Neural cell (in vitro differentiated cells): ENCODE data around the gene IPO11. TPM values are rescaled to one million over a fixed set of nuclear protein-coding genes. Genes with fewer than 3 reads are reported as not detected.

Source experiments
- H2AFZ ChIP-seq: fragments of 200-600, 300-800 bp; sonication (generic), shearing (Covaris generic); 2 replicates; pipeline ENCODE4 v1.6.0; 2014; ENCODE audit warnings: low read depth, mild to moderate bottlenecking, antibody characterized with exemption, low read length, moderate library complexity
- H3F3A ChIP-seq: fragments of 200-600 bp; shearing (Covaris generic); 2 replicates; pipeline ENCODE4 v1.6.1; 2016; ENCODE audit warnings: mild to moderate bottlenecking, moderate library complexity, mixed read lengths, antibody characterized with exemption, low read length; ENCODE audit not compliant: insufficient read depth, poor library complexity, severe bottlenecking
- H3K27ac ChIP-seq: fragments of 200-600, 300-800 bp; sonication (generic), shearing (Covaris generic); 2 replicates; pipeline ENCODE4 v1.5.1; 2014; ENCODE audit warnings: mild to moderate bottlenecking, low read length, moderate library complexity
- H3K27me3 ChIP-seq: fragments of 300-800, 200-600 bp; sonication (generic), shearing (Covaris generic); 2 replicates; pipeline ENCODE4 v1.6.0; 2014; ENCODE audit warnings: mild to moderate bottlenecking, low read depth, low read length, moderate library complexity; ENCODE audit not compliant: insufficient read depth
- H3K36me3 ChIP-seq: fragments of 300-800, 200-600 bp; sonication (generic), shearing (Covaris generic); 2 replicates; pipeline ENCODE4 v1.5.1; 2014; ENCODE audit warnings: mild to moderate bottlenecking, antibody characterized with exemption, low read length, moderate library complexity; ENCODE audit not compliant: insufficient read depth
- H3K4me2 ChIP-seq: fragments of 300-800, 200-600 bp; sonication (generic), shearing (Covaris generic); 2 replicates; pipeline ENCODE4 v1.6.0; 2014; ENCODE audit warnings: mild to moderate bottlenecking, low read length
- H3K4me3 ChIP-seq: fragments of 300-800, 200-600 bp; sonication (generic), shearing (Covaris generic); 2 replicates; pipeline ENCODE4 v1.5.1; 2014; ENCODE audit warnings: mild to moderate bottlenecking, low read length, moderate library complexity
- H3K79me2 ChIP-seq: fragments of 200-600 bp; shearing (Covaris generic); replicated peaks from 2 replicates; pipeline ENCODE4 v1.6.0; 2014; ENCODE audit warnings: mild to moderate bottlenecking, low read length, moderate library complexity; ENCODE audit not compliant: insufficient read depth
- H3K9ac ChIP-seq: fragments of 300-800, 200-600 bp; sonication (generic), shearing (Covaris generic); 2 replicates; pipeline ENCODE4 v1.6.1; 2016; ENCODE audit warnings: mild to moderate bottlenecking, low read length, mixed read lengths
- H3K9me2 ChIP-seq: fragments of 200-600 bp; shearing (Covaris generic); 2 replicates; pipeline ENCODE4 v1.6.1; 2016; ENCODE audit warnings: mild to moderate bottlenecking, low read length, mixed read lengths; ENCODE audit not compliant: insufficient read depth
- H3K9me3 ChIP-seq: fragments of 200-600, 300-800 bp; sonication (generic), shearing (Covaris generic); 2 replicates; pipeline ENCODE4 v1.6.1; 2016; ENCODE audit warnings: mild to moderate bottlenecking, mixed run types, low read length, moderate library complexity, mixed read lengths
- H4K20me1 ChIP-seq: fragments of 200-600 bp; shearing (Covaris generic); 2 replicates; pipeline ENCODE4 v1.6.1; 2016; ENCODE audit warnings: mild to moderate bottlenecking, mixed run types; ENCODE audit not compliant: insufficient read depth
- EP300 ChIP-seq: fragments of 450-650 bp; conservative IDR thresholded peaks from 2 replicates; pipeline ENCODE4 v1.6.1; 2014; ENCODE audit warnings: antibody characterized with exemption, mild to moderate bottlenecking, moderate library complexity; ENCODE audit not compliant: poor library complexity, severe bottlenecking
- EZH2 ChIP-seq: fragments of 200-600, 300-800 bp; shearing (Covaris generic), sonication (generic); IDR thresholded peaks from 2 replicates; pipeline ENCODE4 v1.6.1; 2014; ENCODE audit warnings: antibody characterized with exemption, low read length, borderline replicate concordance, mild to moderate bottlenecking; ENCODE audit not compliant: insufficient read depth, poor library complexity, severe bottlenecking
- MXI1 ChIP-seq: fragments of 450-650 bp; conservative IDR thresholded peaks from 2 replicates; pipeline ENCODE4 v1.6.1; 2014; ENCODE audit warnings: antibody characterized with exemption, mild to moderate bottlenecking; ENCODE audit not compliant: poor library complexity, severe bottlenecking
- POLR2AphosphoS5 ChIP-seq: IDR thresholded peaks from 2 replicates; pipeline ENCODE4 v1.6.1; 2012
- RAD21 ChIP-seq: fragments of 450-650 bp; conservative IDR thresholded peaks from 2 replicates; pipeline ENCODE4 v1.6.1; 2014; ENCODE audit warnings: antibody characterized with exemption, mild to moderate bottlenecking, moderate library complexity
- SMC3 ChIP-seq: fragments of 450-650 bp; conservative IDR thresholded peaks from 2 replicates; pipeline ENCODE4 v1.6.1; 2014; ENCODE audit warnings: antibody characterized with exemption, mild to moderate bottlenecking, moderate library complexity; ENCODE audit not compliant: poor library complexity
- TAF1 ChIP-seq: IDR thresholded peaks from 2 replicates; pipeline ENCODE4 v1.6.1; 2012; ENCODE audit warnings: low read depth
- polyA plus RNA-seq: library from polyadenylated mRNA; depleted of rRNA; stranded (reverse); fragments of >200 nt; gene quantifications from 2 replicates; pipeline ENCODE4 v1.2.3, GENCODE V29; 2014
- TF ChIP-seq, protein P1 (sequence below): IDR thresholded peaks from 2 replicates; pipeline ENCODE4 v1.6.1; 2012; ENCODE audit warnings: borderline replicate concordance
- TF ChIP-seq, protein P2 (sequence below): fragments of 450-650 bp; IDR thresholded peaks from 2 replicates; pipeline ENCODE4 v1.5.1; 2014; ENCODE audit warnings: antibody characterized with exemption, mild to moderate bottlenecking, moderate library complexity; ENCODE audit not compliant: poor library complexity, severe bottlenecking

Gene IPO11
- polyA plus RNA-seq, 1 donor from 2014 or later, result 12.5 TPM

DNA sequence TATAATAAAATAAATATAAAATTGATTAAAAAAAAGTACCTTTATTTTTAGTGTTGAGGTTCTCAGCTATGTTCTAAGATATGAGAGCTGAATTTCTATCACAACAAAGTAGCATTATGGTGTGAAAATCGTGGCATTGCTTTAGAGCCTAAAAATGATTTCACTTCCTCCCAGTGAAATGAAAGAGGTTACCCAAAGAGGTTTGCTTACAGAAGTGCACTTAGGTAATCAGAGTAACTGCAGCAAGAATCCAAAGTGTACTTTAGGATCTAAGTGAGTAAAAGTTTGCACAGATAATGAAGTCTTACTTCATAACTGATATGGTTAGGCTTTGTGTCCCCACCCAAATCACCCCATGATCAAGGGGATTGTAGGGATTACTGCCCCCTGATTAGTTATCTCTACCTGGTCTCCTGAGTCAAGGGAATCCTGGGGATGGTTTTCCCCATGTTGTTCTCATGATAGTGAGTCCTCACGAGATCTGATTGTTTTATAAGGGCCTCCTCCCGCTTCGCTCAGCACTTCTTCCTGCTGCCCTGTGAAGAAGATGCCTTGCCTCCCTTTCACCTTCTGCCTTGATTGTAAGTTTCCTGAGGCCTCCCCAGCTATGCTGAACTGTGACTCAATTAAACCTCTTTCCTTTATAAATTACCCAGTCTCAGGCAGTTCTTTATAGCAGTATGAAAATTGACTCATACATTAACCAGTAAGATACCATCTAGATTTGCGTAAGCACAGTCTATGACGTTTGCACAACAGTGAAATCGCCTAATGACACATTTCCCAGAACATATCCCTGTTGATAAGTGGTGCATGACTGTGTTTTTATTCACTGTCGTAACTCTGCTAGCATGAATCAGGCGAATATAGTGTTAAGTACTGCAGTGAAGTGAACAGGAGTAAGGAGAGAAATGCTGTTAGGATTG lies 125.7 kb downstream of the IPO11 start:
- no peaks in the 10 kb centered on the region for H4K20me1 ChIP-seq
- no peak overlapping the region for H3K27ac ChIP-seq
- no peak overlapping the region for H3K4me2 ChIP-seq
- H3K9ac ChIP-seq, result no peak overlapping the region
- no peaks in the 10 kb centered on the region for H3K9me3 ChIP-seq
- no peaks in the 10 kb centered on the region for H3K36me3 ChIP-seq
- TF ChIP-seq EZH2 (no peak), POLR2AphosphoS5 (no peak), EP300 (no peak), RAD21 (no peak), TAF1 (no peak), SMC3 (no peak), MXI1 (no peak)
- TF ChIP-seq, protein P1, sequence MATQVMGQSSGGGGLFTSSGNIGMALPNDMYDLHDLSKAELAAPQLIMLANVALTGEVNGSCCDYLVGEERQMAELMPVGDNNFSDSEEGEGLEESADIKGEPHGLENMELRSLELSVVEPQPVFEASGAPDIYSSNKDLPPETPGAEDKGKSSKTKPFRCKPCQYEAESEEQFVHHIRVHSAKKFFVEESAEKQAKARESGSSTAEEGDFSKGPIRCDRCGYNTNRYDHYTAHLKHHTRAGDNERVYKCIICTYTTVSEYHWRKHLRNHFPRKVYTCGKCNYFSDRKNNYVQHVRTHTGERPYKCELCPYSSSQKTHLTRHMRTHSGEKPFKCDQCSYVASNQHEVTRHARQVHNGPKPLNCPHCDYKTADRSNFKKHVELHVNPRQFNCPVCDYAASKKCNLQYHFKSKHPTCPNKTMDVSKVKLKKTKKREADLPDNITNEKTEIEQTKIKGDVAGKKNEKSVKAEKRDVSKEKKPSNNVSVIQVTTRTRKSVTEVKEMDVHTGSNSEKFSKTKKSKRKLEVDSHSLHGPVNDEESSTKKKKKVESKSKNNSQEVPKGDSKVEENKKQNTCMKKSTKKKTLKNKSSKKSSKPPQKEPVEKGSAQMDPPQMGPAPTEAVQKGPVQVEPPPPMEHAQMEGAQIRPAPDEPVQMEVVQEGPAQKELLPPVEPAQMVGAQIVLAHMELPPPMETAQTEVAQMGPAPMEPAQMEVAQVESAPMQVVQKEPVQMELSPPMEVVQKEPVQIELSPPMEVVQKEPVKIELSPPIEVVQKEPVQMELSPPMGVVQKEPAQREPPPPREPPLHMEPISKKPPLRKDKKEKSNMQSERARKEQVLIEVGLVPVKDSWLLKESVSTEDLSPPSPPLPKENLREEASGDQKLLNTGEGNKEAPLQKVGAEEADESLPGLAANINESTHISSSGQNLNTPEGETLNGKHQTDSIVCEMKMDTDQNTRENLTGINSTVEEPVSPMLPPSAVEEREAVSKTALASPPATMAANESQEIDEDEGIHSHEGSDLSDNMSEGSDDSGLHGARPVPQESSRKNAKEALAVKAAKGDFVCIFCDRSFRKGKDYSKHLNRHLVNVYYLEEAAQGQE, result no peak
- TF ChIP-seq, protein P2, sequence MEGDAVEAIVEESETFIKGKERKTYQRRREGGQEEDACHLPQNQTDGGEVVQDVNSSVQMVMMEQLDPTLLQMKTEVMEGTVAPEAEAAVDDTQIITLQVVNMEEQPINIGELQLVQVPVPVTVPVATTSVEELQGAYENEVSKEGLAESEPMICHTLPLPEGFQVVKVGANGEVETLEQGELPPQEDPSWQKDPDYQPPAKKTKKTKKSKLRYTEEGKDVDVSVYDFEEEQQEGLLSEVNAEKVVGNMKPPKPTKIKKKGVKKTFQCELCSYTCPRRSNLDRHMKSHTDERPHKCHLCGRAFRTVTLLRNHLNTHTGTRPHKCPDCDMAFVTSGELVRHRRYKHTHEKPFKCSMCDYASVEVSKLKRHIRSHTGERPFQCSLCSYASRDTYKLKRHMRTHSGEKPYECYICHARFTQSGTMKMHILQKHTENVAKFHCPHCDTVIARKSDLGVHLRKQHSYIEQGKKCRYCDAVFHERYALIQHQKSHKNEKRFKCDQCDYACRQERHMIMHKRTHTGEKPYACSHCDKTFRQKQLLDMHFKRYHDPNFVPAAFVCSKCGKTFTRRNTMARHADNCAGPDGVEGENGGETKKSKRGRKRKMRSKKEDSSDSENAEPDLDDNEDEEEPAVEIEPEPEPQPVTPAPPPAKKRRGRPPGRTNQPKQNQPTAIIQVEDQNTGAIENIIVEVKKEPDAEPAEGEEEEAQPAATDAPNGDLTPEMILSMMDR, result no peak
- H3K27me3 ChIP-seq, result no peaks in the 10 kb centered on the region
- H3K79me2 ChIP-seq, result no peaks in the 10 kb centered on the region
- H3K9me2 ChIP-seq, result no peaks in the 10 kb centered on the region
- H2AFZ ChIP-seq, result no peak overlapping the region
- H3K4me3 ChIP-seq, result no peak overlapping the region
- no peaks in the 10 kb centered on the region for H3F3A ChIP-seq

DNA sequence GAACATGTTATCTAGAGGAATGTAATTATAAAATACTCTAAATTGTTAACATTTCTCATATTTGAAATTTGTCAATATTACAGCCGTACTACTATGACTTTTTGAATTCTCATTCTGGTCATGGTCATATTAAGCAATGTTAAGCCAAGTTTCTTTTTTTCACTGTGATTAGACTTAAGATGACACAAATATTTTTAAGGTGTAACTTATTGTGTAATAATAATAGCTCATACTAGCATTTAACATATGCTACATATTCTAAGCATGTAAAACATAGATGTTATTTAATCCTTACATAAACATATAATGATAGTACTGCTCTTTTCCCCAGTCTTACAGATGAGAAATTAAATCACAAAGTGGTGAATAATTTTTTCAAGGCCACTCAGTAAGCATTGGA lies 130.2 kb downstream of the IPO11 start:
- H3K27me3 ChIP-seq, result no peaks in the 10 kb centered on the region
- H2AFZ ChIP-seq, result no peak overlapping the region
- H3F3A ChIP-seq, result no peaks in the 10 kb centered on the region
- TF ChIP-seq, protein P2, result no peak
- TF ChIP-seq EP300 (no peak), MXI1 (no peak), POLR2AphosphoS5 (no peak), TAF1 (no peak), RAD21 (no peak), EZH2 (no peak), SMC3 (no peak)
- TF ChIP-seq, protein P1, result no peak
- H3K9me2 ChIP-seq, result no peaks in the 10 kb centered on the region
- H3K4me2 ChIP-seq, result no peak overlapping the region
- H4K20me1 ChIP-seq, result no peaks in the 10 kb centered on the region
- H3K9me3 ChIP-seq, result no peaks in the 10 kb centered on the region
- no peaks in the 10 kb centered on the region for H3K36me3 ChIP-seq
- no peak overlapping the region for H3K4me3 ChIP-seq
- no peaks in the 10 kb centered on the region for H3K79me2 ChIP-seq
- H3K9ac ChIP-seq, result no peak overlapping the region
- no peak overlapping the region for H3K27ac ChIP-seq
